Endothelial cell of umbilical vein (primary cell): ENCODE data around the gene ACP4. TPM values are rescaled to one million over a fixed set of nuclear protein-coding genes. Genes with fewer than 3 reads are reported as not detected.

Experiments used
- BruUV-seq: library from RNA; stranded (reverse); fragments of 400-500 nt; replicated peaks from 2 replicates; lab custom pipeline; 2021; lab: Mats Ljungman, UMichigan
- CTCF ChIA-PET: fragments of 300-600, 350-600 bp; sonication (Branson Sonifier 250); formaldehyde crosslinking; loops from one replicate; lab custom pipeline; 2021; ENCODE audit warnings: antibody characterized with exemption, inconsistent platforms; lab: Charles Lee
- POLR2A ChIA-PET: fragments of 300-600, 350-600 bp; sonication (Branson Sonifier 250); formaldehyde crosslinking; loops from one replicate; lab custom pipeline; 2021; ENCODE audit warnings: antibody characterized with exemption, inconsistent platforms; lab: Charles Lee
- DNase-seq: peaks from one replicate; pipeline ENCODE4 v3.0.0-alpha.2; 2011; ENCODE audit warnings: low read depth, low spot score
- FAIRE-seq: peaks from 2 replicates; lab custom pipeline; 2011; peaks lifted over from hg19 to GRCh38; lab: Jason Lieb, UNC
- H2AFZ ChIP-seq: 2 replicates; pipeline ENCODE4 v1.6.0; 2012; ENCODE audit warnings: low read depth, low read length, control low read depth, inconsistent platforms
- H3K27ac ChIP-seq: 2 replicates; pipeline ENCODE4 v1.5.1; 2011; ENCODE audit warnings: low read depth, mild to moderate bottlenecking, control low read depth, low read length, moderate library complexity; ENCODE audit not compliant: insufficient read depth
- H3K27me3 ChIP-seq, 2 experiments: 2 replicates each; pipeline versions ENCODE4 v1.6.0 to v1.6.1; 2011; ENCODE audit warnings: low read length in 2 of 2, mixed read lengths in 1 of 2; ENCODE audit not compliant: control insufficient read depth in 2 of 2, insufficient read depth in 2 of 2
- H3K36me3 ChIP-seq, 2 experiments: 2 replicates in 1 of 2; 3 replicates in 1 of 2; pipeline ENCODE4 v1.5.1; 2011; ENCODE audit warnings: low read length in 2 of 2, mild to moderate bottlenecking in 1 of 2, moderate library complexity in 1 of 2; ENCODE audit not compliant: control insufficient read depth in 2 of 2, insufficient read depth in 2 of 2; ENCODE audit errors: extremely low read depth in 1 of 2
- H3K4me1 ChIP-seq: 3 replicates; pipeline ENCODE4 v1.5.1; 2011; ENCODE audit warnings: mild to moderate bottlenecking, low read length; ENCODE audit not compliant: control insufficient read depth, insufficient read depth; ENCODE audit errors: extremely low read depth
- H3K4me2 ChIP-seq: 2 replicates; pipeline ENCODE4 v1.6.1; 2011; ENCODE audit warnings: low read length, control low read depth, mixed read lengths; ENCODE audit not compliant: insufficient read depth
- H3K4me3 ChIP-seq, 3 experiments: fragments of 200-600 bp in 1 of 3; sonication (generic), shearing (Covaris generic) in 1 of 3; replicated peaks in 1 of 3; 2 replicates each; pipeline ENCODE4 v1.5.1; 2011 to 2016; ENCODE audit warnings: control low read depth in 3 of 3, low read length in 3 of 3, mild to moderate bottlenecking in 2 of 3, inconsistent platforms in 1 of 3, low read depth in 1 of 3, moderate library complexity in 1 of 3; ENCODE audit not compliant: insufficient read depth in 1 of 3
- H3K79me2 ChIP-seq: 2 replicates; pipeline ENCODE4 v1.6.0; 2012; ENCODE audit warnings: low read length, inconsistent platforms; ENCODE audit not compliant: control insufficient read depth, insufficient read depth
- H3K9ac ChIP-seq: replicated peaks from 2 replicates; pipeline ENCODE3; 2011; ENCODE audit warnings: low read length, control low read depth; ENCODE audit not compliant: insufficient read depth; ENCODE audit errors: extremely low read depth
- H3K9me1 ChIP-seq: replicated peaks from 3 replicates; pipeline ENCODE4 v1.6.0; 2011; ENCODE audit warnings: mild to moderate bottlenecking, low read length; ENCODE audit not compliant: control insufficient read depth, insufficient read depth; ENCODE audit errors: extremely low read depth
- H3K9me3 ChIP-seq: replicated peaks from 2 replicates; pipeline ENCODE4 v1.5.1; 2012; ENCODE audit warnings: low read length, inconsistent platforms; ENCODE audit not compliant: control insufficient read depth, insufficient read depth
- H4K20me1 ChIP-seq: replicated peaks from 2 replicates; pipeline ENCODE3; 2011; ENCODE audit warnings: mild to moderate bottlenecking, low read length; ENCODE audit not compliant: control insufficient read depth, insufficient read depth; ENCODE audit errors: extremely low read depth
- EZH2 ChIP-seq: IDR thresholded peaks from 2 replicates; pipeline ENCODE4 v1.6.1; 2012; ENCODE audit warnings: borderline replicate concordance, low read depth, mild to moderate bottlenecking, moderate library complexity, low read length, inconsistent platforms; ENCODE audit not compliant: severe bottlenecking
- FOS ChIP-seq: IDR thresholded peaks from 2 replicates; pipeline ENCODE4 v1.6.1; 2011; ENCODE audit warnings: mild to moderate bottlenecking, low read length, moderate library complexity, borderline replicate concordance; ENCODE audit not compliant: insufficient read depth
- GATA2 ChIP-seq: IDR thresholded peaks from 2 replicates; pipeline ENCODE4 v1.7.0; 2011; ENCODE audit warnings: low read depth, mild to moderate bottlenecking, moderate library complexity, mixed read lengths, low read length; ENCODE audit not compliant: insufficient read length, insufficient read depth
- JUN ChIP-seq: IDR thresholded peaks from 2 replicates; pipeline ENCODE4 v1.6.1; 2011; ENCODE audit warnings: borderline replicate concordance, low read depth; ENCODE audit not compliant: insufficient read length, insufficient read depth
- MYC ChIP-seq: IDR thresholded peaks from one replicate; pipeline ENCODE4 v1.6.1; 2011; ENCODE audit warnings: mild to moderate bottlenecking, low read depth, low read length
- POLR2A ChIP-seq: IDR thresholded peaks from 2 replicates; pipeline ENCODE4 v1.6.1; 2012; ENCODE audit warnings: low read depth, mild to moderate bottlenecking, control low read depth, low read length
- POLR2AphosphoS5 ChIP-seq: IDR thresholded peaks from 2 replicates; pipeline ENCODE4 v1.6.1; 2012; ENCODE audit warnings: low read depth, mild to moderate bottlenecking, control low read depth, low read length, moderate library complexity; ENCODE audit not compliant: insufficient read depth
- dilution Hi-C: fragments of 300-500 bp; cut with MboI; formaldehyde crosslinking; loops from one replicate; pipeline ENCODE4 v1.15.0; 2019; ENCODE audit warnings: low sequenced_read_pairs; ENCODE audit not compliant: extremely low pct_ligation_motif_present
- intact Hi-C: fragments of 100-400 bp; cut with micrococcal nuclease; formaldehyde crosslinking; loops from one replicate; pipeline ENCODE4 v1.10.0; 2022
- polyA plus RNA-seq, 4 experiments: library from polyadenylated mRNA; depleted of rRNA in 3 of 4; stranded (reverse) in 3 of 4; unstranded in 1 of 4; fragments of >200 nt; gene quantifications; 2 replicates each; pipeline versions ENCODE4 v1.2.1 to v1.2.3, GENCODE V29; 2011 to 2012; ENCODE audit warnings: missing spikeins in 1 of 4
- total RNA-seq: library from RNA; stranded (reverse); gene quantifications from 2 replicates; pipeline ENCODE4 v1.2.3, GENCODE V29; 2021
- TF ChIP-seq, protein P1 (sequence below): IDR thresholded peaks from 2 replicates; pipeline ENCODE4 v1.6.1; 2011; ENCODE audit not compliant: insufficient read depth, insufficient read length
- TF ChIP-seq, protein P2 (sequence below), 2 donors: IDR thresholded peaks; 1 replicate in 1 of 2; 2 replicates in 1 of 2; pipeline ENCODE4 v1.5.1; 2011; ENCODE audit warnings: low read length in 2 of 2, mild to moderate bottlenecking in 2 of 2, moderate library complexity in 2 of 2, control low read depth in 1 of 2, inconsistent platforms in 1 of 2, low read depth in 1 of 2; ENCODE audit not compliant: insufficient read depth in 1 of 2; ENCODE audit errors: extremely low read depth in 1 of 2

ACP4 gene
- total and polyA plus RNA-seq, 2 donors (not counting 3 experiments of a cell fraction or from before 2014, with no cell fraction given), result not detected

DNA sequence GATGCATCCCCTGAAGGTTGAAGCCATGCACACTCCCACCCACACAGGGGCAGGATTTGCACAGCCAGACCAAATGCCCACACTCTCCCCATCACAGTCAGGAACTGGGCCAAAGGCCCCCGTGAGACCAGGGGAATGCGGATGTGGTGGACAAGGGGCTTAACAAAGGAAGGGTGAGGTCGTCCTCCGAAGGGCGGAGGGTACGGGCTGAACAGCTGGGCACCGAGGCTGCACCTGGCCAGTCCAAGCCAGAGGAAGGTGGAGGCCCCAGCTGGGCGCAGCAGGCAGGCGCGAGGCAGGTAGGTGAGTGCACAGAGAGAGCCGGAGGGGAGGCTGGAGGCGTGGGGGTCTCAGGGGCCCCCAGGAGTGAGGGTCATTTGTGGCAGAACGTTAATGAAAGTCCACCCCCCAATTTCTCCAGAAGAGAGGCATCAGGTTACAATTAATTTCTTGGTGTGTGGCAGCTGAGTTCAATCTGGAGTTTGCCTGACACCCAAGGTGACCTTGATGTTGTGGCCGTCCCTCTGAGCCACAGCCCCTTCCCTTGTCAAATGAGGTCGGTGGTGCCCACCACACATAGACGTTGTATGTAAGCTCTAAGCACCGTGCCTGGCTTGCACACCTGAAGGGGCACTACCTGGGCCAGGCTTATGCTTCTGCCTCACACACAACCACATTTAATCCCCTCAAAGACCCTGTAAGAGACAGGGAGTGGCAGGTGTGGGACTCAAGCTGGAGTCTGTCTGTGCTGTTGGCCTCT lies 40.2 kb downstream of the ACP4 start:
- H3K27ac ChIP-seq, result no peak overlapping the region
- H3K27me3 ChIP-seq, result no peaks in the 10 kb centered on the region
- no TSS peak for BruUV-seq
- H3K4me1 ChIP-seq, result peaks cover 2% of the 10 kb centered on the region
- no peak overlapping the region for H3K9ac ChIP-seq
- no peak overlapping the region for H2AFZ ChIP-seq
- no peak overlapping the region for H3K4me2 ChIP-seq
- dilution Hi-C loops, result no loop called here
- CTCF ChIA-PET, result interaction anchor here (0.5 kb wide), 1 partner anchor 23 kb away, joined by 3 read pairs; no protein-coding TSS in a partner anchor
- no peaks in the 10 kb centered on the region for H3K79me2 ChIP-seq
- intact Hi-C loops, result no loop called here
- no peaks in the 10 kb centered on the region for H3K9me3 ChIP-seq
- no peak overlapping the region for H3K4me3 ChIP-seq
- no peak for FAIRE-seq
- no peak for TF ChIP-seq POLR2AphosphoS5
- TF ChIP-seq FOS, result no peak
- no peak for TF ChIP-seq EZH2
- TF ChIP-seq, protein P1, sequence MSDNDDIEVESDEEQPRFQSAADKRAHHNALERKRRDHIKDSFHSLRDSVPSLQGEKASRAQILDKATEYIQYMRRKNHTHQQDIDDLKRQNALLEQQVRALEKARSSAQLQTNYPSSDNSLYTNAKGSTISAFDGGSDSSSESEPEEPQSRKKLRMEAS, result no peak
- TF ChIP-seq, protein P2, sequence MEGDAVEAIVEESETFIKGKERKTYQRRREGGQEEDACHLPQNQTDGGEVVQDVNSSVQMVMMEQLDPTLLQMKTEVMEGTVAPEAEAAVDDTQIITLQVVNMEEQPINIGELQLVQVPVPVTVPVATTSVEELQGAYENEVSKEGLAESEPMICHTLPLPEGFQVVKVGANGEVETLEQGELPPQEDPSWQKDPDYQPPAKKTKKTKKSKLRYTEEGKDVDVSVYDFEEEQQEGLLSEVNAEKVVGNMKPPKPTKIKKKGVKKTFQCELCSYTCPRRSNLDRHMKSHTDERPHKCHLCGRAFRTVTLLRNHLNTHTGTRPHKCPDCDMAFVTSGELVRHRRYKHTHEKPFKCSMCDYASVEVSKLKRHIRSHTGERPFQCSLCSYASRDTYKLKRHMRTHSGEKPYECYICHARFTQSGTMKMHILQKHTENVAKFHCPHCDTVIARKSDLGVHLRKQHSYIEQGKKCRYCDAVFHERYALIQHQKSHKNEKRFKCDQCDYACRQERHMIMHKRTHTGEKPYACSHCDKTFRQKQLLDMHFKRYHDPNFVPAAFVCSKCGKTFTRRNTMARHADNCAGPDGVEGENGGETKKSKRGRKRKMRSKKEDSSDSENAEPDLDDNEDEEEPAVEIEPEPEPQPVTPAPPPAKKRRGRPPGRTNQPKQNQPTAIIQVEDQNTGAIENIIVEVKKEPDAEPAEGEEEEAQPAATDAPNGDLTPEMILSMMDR (IDR thresholded peaks at IDR 0.05; ENCODE audit: extremely low read depth in 1 of 2, insufficient read depth in 1 of 2, low read depth in 1 of 2, low read length in 2 of 2), result no peak
- no peak for TF ChIP-seq MYC
- no peak for TF ChIP-seq GATA2
- no peak for TF ChIP-seq POLR2A
- no peak for TF ChIP-seq JUN
- no peaks in the 10 kb centered on the region for H4K20me1 ChIP-seq
- no peaks in the 10 kb centered on the region for H3K36me3 ChIP-seq
- DNase-seq, result no peak
- POLR2A ChIA-PET, result no interaction called here
- H3K9me1 ChIP-seq, result no peaks in the 10 kb centered on the region
